WTC11 (cell line): ENCODE data around the gene ALKBH1. TPM values are rescaled to one million over a fixed set of nuclear protein-coding genes. Genes with fewer than 3 reads are reported as not detected.

ENCODE experiments used
- ATAC-seq: fragments of 200-7000 bp; cut with Tn5 transposase; 2 replicates; pipeline ENCODE4 v1.10.0; 2021; ENCODE audit warnings: mild to moderate bottlenecking, moderate library complexity
- CTCF ChIA-PET: fragments of 300-600 bp; sonication (Branson Sonifier 250); formaldehyde crosslinking; loops from one replicate; lab custom pipeline; 2021; ENCODE audit warnings: antibody characterized with exemption; lab: Charles Lee
- POLR2A ChIA-PET: fragments of 350-600 bp; sonication (Branson Sonifier 250); formaldehyde crosslinking; loops from one replicate; lab custom pipeline; 2021; ENCODE audit warnings: antibody characterized with exemption; lab: Charles Lee
- DNase-seq: peaks from one replicate; pipeline ENCODE4 v3.0.0; 2021; ENCODE audit warnings: low spot score
- H3K27ac Mint-ChIP-seq: 2 replicates; pipeline ENCODE4 v1.8.0; 2021; ENCODE audit warnings: mixed read lengths
- H3K27me3 Mint-ChIP-seq: 2 replicates; pipeline ENCODE4 v1.8.0; 2021; ENCODE audit warnings: low read depth, mild to moderate bottlenecking, moderate library complexity, mixed read lengths
- H3K36me3 Mint-ChIP-seq: 2 replicates; pipeline ENCODE4 v1.8.0; 2021; ENCODE audit warnings: mixed read lengths
- H3K4me1 Mint-ChIP-seq: 2 replicates; pipeline ENCODE4 v1.8.0; 2022; ENCODE audit warnings: mixed read lengths
- H3K4me3 Mint-ChIP-seq: 2 replicates; pipeline ENCODE4 v1.8.0; 2021; ENCODE audit warnings: mild to moderate bottlenecking, moderate library complexity, mixed read lengths
- H3K9me3 Mint-ChIP-seq: 2 replicates; pipeline ENCODE4 v1.8.0; 2021; ENCODE audit warnings: mixed read lengths
- AR ChIP-seq: fragments of 250-450 bp; sonication (Bioruptor Pico); IDR thresholded peaks from 2 replicates; pipeline ENCODE4 v1.9.0; 2021; ENCODE audit warnings: mild to moderate bottlenecking
- ARID4B ChIP-seq: sonication (generic); formaldehyde crosslinking; IDR thresholded peaks from 2 replicates; pipeline ENCODE4 v1.8.0; 2023; ENCODE audit warnings: missing genetic modification reagents, mild to moderate bottlenecking, borderline replicate concordance
- ESRRA ChIP-seq: sonication (generic); formaldehyde crosslinking; IDR thresholded peaks from 2 replicates; pipeline ENCODE4 v1.8.1; 2022; ENCODE audit warnings: mild to moderate bottlenecking, missing genetic modification reagents, borderline replicate concordance
- ETV6 ChIP-seq: sonication (generic); formaldehyde crosslinking; IDR thresholded peaks from 2 replicates; pipeline ENCODE4 v1.8.1; 2022; ENCODE audit warnings: mild to moderate bottlenecking, missing genetic modification reagents
- FOXK1 ChIP-seq: sonication (generic); formaldehyde crosslinking; IDR thresholded peaks from 2 replicates; pipeline ENCODE4 v1.8.0; 2022; ENCODE audit warnings: mild to moderate bottlenecking, moderate library complexity, missing genetic modification reagents
- IRF2 ChIP-seq: sonication (generic); formaldehyde crosslinking; IDR thresholded peaks from 2 replicates; pipeline ENCODE4 v1.8.0; 2022; ENCODE audit warnings: low read depth, missing genetic modification reagents, borderline replicate concordance
- MXD4 ChIP-seq: fragments of 250-450 bp; sonication (Bioruptor Pico); IDR thresholded peaks from 2 replicates; pipeline ENCODE4 v1.8.0; 2021; ENCODE audit warnings: mild to moderate bottlenecking, moderate library complexity, borderline replicate concordance
- NFATC4 ChIP-seq: fragments of 250-450 bp; sonication (Bioruptor Pico); IDR thresholded peaks from 2 replicates; pipeline ENCODE4 v1.9.0; 2021; ENCODE audit warnings: mild to moderate bottlenecking
- PRDM15 ChIP-seq: sonication (generic); formaldehyde crosslinking; IDR thresholded peaks from 2 replicates; pipeline ENCODE4 v1.8.0; 2022; ENCODE audit warnings: missing genetic modification reagents
- SP1 ChIP-seq: sonication (generic); formaldehyde crosslinking; conservative IDR thresholded peaks from 2 replicates; pipeline ENCODE4 v1.8.1; 2022; ENCODE audit warnings: missing genetic modification reagents
- TEAD4 ChIP-seq: sonication (generic); formaldehyde crosslinking; IDR thresholded peaks from 2 replicates; pipeline ENCODE4 v1.8.0; 2022; ENCODE audit warnings: mild to moderate bottlenecking, missing genetic modification reagents
- TP53 ChIP-seq: sonication (generic); formaldehyde crosslinking; IDR thresholded peaks from 2 replicates; pipeline ENCODE4 v1.8.1; 2023; ENCODE audit warnings: mild to moderate bottlenecking, missing genetic modification reagents
- ZBTB21 ChIP-seq: sonication (generic); formaldehyde crosslinking; IDR thresholded peaks from 2 replicates; pipeline ENCODE4 v1.8.1; 2023; ENCODE audit warnings: mild to moderate bottlenecking, missing genetic modification reagents, borderline replicate concordance
- ZNF263 ChIP-seq: sonication (generic); formaldehyde crosslinking; IDR thresholded peaks from 2 replicates; pipeline ENCODE4 v1.8.1; 2022; ENCODE audit warnings: low read depth, mild to moderate bottlenecking, moderate library complexity, missing genetic modification reagents
- ZNF281 ChIP-seq: sonication (generic); formaldehyde crosslinking; IDR thresholded peaks from 2 replicates; pipeline ENCODE4 v1.8.0; 2023; ENCODE audit warnings: mild to moderate bottlenecking, missing genetic modification reagents
- ZNF317 ChIP-seq: sonication (generic); formaldehyde crosslinking; IDR thresholded peaks from 2 replicates; pipeline ENCODE4 v1.8.1; 2023; ENCODE audit warnings: low read depth, mild to moderate bottlenecking, moderate library complexity, missing genetic modification reagents, borderline replicate concordance
- ZNF512 ChIP-seq: sonication (generic); formaldehyde crosslinking; IDR thresholded peaks from 2 replicates; pipeline ENCODE4 v1.8.1; 2022; ENCODE audit warnings: missing genetic modification reagents, borderline replicate concordance
- ZNF532 ChIP-seq: fragments of 250-450 bp; sonication (Bioruptor Pico); IDR thresholded peaks from 2 replicates; pipeline ENCODE4 v1.9.0; 2021; ENCODE audit warnings: mild to moderate bottlenecking, borderline replicate concordance
- ZNF671 ChIP-seq: fragments of 250-450 bp; sonication (Bioruptor Pico); IDR thresholded peaks from 2 replicates; pipeline ENCODE4 v1.8.0; 2021; ENCODE audit warnings: mild to moderate bottlenecking
- total RNA-seq: library from RNA; stranded (reverse); gene quantifications from 3 replicates; pipeline ENCODE4 v1.2.3, GENCODE V29; 2021

Gene ALKBH1
- total RNA-seq, 1 experiment from 2014 or later, result 18.8 TPM

- no peaks in the 10 kb centered on the region for H3K9me3 Mint-ChIP-seq
- POLR2A ChIA-PET, result no interaction called here
- no peaks in the 10 kb centered on the region for H3K4me1 Mint-ChIP-seq
- no peaks in the 10 kb centered on the region for H3K27me3 Mint-ChIP-seq
- CTCF ChIA-PET, result no interaction called here
- H3K27ac Mint-ChIP-seq, result no peak overlapping the region
- H3K4me3 Mint-ChIP-seq, result no peak overlapping the region
- DNase-seq (no peak), ATAC-seq (no peak)
- H3K36me3 Mint-ChIP-seq, result peaks cover 68% of the 10 kb centered on the region
- no peak for TF ChIP-seq ZBTB21 (CRISPR knock-in tag)
- no peak for TF ChIP-seq ESRRA (CRISPR knock-in tag)
- TF ChIP-seq ZNF532, result no peak
- no peak for TF ChIP-seq SP1 (CRISPR knock-in tag)
- no peak for TF ChIP-seq ZNF512 (CRISPR knock-in tag)
- TF ChIP-seq ZNF263 (CRISPR knock-in tag), result no peak
- no peak for TF ChIP-seq ARID4B (CRISPR knock-in tag)
- TF ChIP-seq ZNF281 (CRISPR knock-in tag), result no peak
- TF ChIP-seq ZNF317 (CRISPR knock-in tag), result no peak
- TF ChIP-seq IRF2 (CRISPR knock-in tag), result no peak
- no peak for TF ChIP-seq AR
- TF ChIP-seq ETV6 (CRISPR knock-in tag), result no peak
- TF ChIP-seq FOXK1 (CRISPR knock-in tag), result no peak
- TF ChIP-seq MXD4 (CRISPR knock-in tag), result no peak
- TF ChIP-seq ZNF671, result no peak
- TF ChIP-seq TEAD4, result no peak
- TF ChIP-seq PRDM15 (CRISPR knock-in tag), result no peak
- no peak for TF ChIP-seq TP53 (CRISPR knock-in tag)
- TF ChIP-seq NFATC4 (CRISPR knock-in tag), result no peak
Observed at GRCh38 chr14:77721437-77721836, 13.6 kb upstream of the ALKBH1 start.
